HEK293T (cell line): ENCODE measurements around the gene ARHGDIG.

Experiments
- ARNT ChIP-seq: fragments of 450-650 bp; IDR thresholded peaks from 2 replicates; pipeline ENCODE4 v1.6.1; 2017; ENCODE audit warnings: mild to moderate bottlenecking
- SUZ12 ChIP-seq: fragments of 450-650 bp; IDR thresholded peaks from 2 replicates; pipeline ENCODE4 v1.6.1; 2016; ENCODE audit warnings: mild to moderate bottlenecking

GRCh38 chr16:325375-326145, 45.2 kb downstream of the ARHGDIG start:
- TF ChIP-seq SUZ12 (no peak), ARNT (no peak)
